Measurements from ENCODE around the gene CYB5R2.
A peak's percentile ranks its signal among the peaks of the same experiment; 100 is the strongest.

CYB5R2 gene

GRCh38 chr11:7672960-7673723 lies at the start of gene CYB5R2:
CYB5R2 (minus strand) TSS chr11:7673500; CDS start chr11:7672825, 675 bp downstream.
- no peak for DNase-seq

GRCh38 chr11:7714786-7715185 lies 41.5 kb upstream of the CYB5R2 start:
- no peak for DNase-seq

- DNase-seq: no peak
Measured at GRCh38 chr11:7706377-7706776, 33.1 kb upstream of the CYB5R2 start, which contains the start of gene OVCH2. OVCH2 (minus strand) TSS chr11:7706477; CDS start chr11:7706394, 83 bp downstream.

DNA sequence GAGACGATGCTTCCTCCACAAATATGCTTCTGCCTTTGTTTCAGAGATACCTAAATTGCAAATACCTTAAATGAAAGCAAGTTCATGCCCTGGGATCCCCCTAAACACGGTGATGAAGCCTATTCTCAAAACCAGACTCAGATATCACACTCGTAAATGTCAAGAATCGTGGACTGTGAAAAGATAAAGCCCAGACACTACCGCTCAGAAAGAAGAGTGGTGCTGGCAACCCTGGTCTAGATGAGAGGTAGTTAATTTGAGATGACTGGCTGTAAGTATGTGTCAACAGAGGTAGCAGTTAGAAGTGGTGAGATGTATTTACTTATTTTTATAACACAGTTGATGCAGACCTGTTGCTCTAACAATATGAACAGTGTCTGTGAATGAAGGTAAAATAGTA lies 30.4 kb upstream of the CYB5R2 start:
- DNase-seq: no peak

DNA sequence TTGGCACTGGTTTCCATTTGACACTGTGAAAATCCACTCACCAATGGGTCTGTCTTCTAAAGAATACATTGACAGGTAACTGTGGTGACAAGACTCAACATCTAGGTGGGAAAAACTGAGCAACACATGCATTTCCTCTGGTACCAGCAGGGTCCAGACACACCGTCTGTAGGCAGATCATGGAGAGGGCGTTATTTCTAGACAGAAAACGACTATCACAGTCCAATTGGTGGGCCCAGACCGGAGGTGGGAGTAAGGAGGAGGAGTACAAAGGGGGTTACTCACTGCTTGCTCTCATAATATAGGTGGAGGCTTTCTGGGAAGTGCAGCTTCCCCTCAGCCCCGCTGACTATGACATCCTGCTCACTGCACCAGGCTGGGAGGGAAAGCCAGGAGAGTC lies 23.1 kb upstream of the CYB5R2 start:
- no peak for DNase-seq

DNA sequence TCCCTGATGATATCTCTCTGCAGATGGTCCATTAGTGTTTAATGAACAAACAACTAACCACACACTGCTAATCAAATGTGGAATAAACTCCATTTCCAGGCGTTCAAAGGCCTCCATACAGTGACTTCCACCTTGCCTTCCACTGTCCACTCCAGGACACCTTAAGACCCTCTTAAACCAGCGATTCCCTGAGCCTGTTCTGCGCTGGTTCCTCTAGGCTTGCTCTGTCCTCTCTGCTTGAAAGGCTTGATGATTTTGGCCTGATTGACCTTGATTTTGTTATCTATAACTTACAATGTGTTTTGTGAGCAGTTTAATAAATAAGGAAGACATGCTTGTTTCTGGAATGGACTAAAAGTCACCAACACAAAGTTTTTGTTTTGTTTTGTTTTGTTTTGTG lies 20.9 kb upstream of the CYB5R2 start:
- no peak for DNase-seq

DNA sequence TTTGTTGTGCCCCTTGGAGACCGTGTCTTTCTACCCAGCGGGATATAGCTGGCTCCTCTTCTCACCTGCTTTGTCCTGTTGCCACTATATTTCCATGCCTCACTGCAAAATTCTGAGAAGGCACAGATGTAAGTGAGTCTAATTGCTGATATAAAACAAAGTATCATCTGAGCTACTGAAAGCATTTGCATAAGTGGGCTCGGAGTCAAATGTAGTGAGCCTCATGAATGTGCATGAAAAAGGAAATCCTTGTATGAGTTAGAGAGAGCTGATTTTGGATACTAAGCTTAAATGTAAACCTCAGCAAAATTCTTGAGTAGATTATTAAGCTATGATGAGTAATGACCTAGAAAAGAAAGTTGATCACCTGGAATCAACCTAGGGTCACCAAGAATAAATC lies 19.1 kb upstream of the CYB5R2 start:
- no peak for DNase-seq

DNA sequence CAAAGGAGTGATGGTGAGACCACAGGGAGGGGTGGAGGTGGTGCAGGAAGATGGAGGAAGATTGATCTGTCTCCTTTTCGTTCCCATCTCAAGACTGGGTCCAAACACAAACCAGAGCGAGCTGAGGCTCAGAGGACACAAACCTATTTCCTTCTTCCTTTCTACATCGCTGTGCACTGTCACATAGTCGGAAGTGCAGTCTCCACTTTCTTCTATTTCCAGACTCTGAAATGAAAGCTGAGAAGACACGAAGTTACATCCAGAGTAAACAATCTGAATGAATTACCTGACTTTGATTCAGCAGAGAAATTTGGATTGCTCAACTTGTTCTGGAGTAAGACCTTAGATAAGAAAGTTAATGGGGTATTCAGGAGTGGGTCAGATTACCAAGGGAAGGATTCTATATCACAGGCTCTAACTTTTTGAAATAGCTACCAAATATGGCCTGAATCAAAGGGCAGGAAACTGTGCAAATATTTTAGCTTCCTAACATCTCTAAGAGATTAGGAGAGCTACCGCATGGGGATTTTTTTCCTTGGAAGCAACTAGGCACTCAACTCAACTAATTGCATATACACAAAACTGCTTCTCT lies 18.6 kb upstream of the CYB5R2 start:
- DNase-seq: no peak

DNA sequence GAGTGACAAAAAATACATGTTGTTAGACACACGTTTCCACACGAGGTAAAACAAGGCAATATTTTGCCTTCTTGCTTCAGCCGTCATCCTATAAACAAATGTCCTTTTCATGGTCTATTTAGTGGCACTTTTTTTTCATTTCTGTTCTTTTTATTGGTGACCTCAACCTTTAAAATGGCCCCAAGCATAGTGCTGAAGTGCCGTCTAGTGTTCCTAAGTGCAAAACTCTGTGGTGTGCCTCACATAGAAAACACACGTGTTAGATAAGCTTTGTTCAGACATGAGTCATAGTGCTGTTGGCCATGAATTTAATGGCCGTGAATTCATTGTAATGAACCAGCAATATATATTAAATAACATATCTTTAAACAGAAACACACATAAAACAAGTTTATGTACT lies 17.3 kb upstream of the CYB5R2 start:
- DNase-seq: no peak

GRCh38 chr11:7689239-7689638 lies 15.9 kb upstream of the CYB5R2 start:
- no peak for DNase-seq

DNA sequence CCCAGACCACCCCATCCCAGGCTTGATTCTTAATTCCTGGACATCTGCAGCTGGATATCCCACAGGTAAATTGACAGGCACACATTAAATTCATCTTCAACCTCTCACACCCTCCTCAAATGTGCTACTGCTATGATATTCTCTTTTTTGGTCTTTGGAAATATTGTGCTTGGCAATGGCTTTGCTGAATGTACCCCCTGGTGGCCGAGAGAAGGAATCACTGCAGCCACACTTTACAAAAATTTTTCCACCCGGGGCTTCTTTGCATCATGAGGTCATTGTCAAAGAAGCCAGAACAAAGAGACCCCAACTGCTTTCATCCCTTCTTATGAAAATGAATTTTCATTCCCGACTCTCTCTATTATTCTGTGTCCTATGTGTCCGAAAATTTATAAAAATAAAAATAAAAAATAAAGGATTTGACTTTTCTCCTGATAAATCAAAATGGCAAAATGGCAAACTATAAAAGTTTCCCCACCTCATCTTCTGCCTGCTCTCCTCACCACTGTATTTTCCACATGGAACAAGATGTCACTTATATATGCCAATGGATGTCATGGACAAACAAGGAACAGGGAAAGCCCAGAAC lies 15.0 kb upstream of the CYB5R2 start:
- peak; percentile 6 for DNase-seq

DNA sequence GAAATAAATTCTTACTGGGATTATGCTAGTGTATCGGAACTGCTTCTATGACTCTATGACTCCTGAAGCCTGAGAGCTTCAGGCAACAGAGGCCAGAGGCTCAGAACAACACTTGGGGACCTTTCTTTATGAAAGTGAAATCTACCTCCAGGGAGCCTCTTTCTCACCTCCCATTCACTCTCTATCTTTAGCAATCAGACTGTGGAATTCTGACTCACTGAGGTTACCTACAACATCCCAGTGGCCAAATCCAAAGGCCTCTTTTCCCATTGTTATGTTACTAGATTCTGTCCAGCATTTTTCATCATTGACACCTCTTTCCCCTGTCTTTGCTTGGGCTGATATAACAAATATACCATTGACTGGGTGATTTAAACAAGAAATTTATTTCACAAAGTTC lies 14.1 kb upstream of the CYB5R2 start:
- no peak for DNase-seq

- no peak for DNase-seq
Measured at GRCh38 chr11:7686761-7687160, 13.5 kb upstream of the CYB5R2 start.

DNA sequence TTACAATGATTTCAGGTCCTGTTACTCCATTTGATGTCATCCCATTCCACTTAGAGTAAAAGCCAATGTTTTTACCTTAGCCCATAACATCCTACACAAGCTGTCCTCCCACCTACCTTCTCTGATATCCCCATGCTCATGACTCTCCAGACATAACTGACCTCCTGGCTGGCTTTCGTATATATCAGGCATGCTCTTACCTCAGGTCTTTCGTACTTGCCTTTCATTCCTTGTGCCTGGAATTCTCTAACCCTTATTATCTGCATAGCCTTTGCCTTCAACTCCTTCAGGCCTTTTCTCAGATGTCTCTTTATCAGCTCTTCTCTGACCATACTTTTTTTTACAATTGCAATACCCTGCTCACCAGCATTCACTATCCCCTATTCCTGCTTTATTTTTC lies 10.3 kb upstream of the CYB5R2 start:
- DNase-seq: no peak

DNA sequence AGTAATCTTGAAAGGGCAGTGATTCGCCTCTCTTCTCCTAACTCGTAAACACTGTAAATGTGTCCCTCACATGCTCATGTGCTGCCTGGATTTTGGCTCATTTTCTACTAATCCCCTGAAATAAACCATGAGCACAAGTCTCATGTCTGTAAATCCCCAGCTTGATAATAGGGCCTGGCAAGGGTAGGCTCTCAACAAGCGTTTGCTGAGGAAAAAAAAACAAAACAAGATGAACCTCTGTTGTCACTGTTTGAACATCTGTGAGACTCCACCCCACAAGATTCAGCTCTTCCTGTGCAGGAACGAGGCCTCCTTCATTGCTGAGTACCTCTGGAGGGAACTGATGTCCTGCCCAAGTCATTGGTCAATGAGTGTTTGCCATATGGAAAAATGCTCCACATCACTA lies 4.5 kb upstream of the CYB5R2 start:
- no peak for DNase-seq

DNA sequence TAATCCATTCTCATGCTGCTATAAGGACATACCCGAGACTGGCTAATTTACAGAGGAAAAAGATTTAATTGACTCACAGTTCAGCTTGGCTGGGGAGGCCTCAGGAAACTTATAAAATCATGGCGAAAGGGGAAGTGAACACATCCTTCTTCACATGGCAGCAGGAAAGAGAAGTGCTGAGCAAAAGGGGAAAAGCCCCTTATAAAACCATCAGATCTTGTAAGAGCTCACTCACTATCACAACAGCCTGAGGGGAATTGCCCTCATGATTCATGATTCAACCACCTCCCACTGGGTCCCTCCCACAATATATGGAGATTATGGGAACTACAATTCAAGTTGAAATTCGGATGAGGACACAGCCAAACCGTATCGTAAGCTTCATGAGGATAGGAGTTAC lies 3.8 kb upstream of the CYB5R2 start:
- no peak for DNase-seq

DNA sequence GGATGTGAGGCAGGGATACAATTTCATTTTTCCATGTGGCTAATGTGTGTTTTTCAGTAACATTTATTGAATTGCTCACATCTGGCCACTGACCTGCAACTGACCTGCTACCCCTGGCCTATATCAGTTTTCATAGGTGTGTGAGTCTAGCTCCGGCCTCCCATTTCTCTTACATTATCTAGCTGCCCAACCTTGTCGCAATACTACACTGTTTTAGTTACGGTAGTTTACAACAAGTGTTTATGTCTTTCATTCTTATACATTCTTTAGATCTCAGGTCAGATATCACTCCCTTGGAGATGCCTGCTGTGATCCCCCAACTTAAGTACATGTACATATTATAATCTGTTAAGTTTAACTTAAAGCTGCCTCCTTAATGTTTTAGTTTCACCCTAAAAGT lies 2.3 kb upstream of the CYB5R2 start:
- DNase-seq: no peak

GRCh38 chr11:7673724-7674434 lies 579 bp upstream of the CYB5R2 start:
- DNase-seq: no peak

- DNase-seq: no peak
Measured at GRCh38 chr11:7672276-7672959, 882 bp downstream of the CYB5R2 start.

GRCh38 chr11:7671347-7672215 lies 1.7 kb downstream of the CYB5R2 start:
- no peak for DNase-seq

DNA sequence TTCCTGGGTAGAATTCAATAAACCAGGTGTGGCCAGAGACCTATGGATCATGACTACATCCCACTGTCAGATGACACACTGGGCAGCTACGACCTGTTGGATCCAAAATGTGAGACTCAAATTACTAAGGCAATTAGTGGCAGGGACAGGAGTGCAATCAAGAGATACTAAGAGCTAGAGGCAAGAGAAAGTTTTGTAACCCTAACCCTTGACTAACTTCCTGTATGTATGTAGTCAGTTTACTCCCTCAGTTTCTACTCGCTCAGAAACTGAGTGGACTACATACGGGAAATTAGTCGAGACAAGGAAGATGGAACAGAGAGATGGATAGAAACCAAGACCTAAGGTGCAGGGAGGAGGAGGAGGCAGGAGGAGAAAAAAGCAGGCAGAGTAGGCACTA lies 2.7 kb downstream of the CYB5R2 start:
- DNase-seq: no peak

GRCh38 chr11:7668911-7669310 lies 4.4 kb downstream of the CYB5R2 start:
- DNase-seq: no peak
